GM18858 (cell line): ENCODE results near the gene KLK5.
"Not testable (repeated sequence)": the region's sequence is repeated elsewhere in the genome, so short reads cannot be mapped to it uniquely, and the experiment has no call there.

Source experiments
- ATAC-seq: cut with Tn5 transposase; IDR thresholded peaks from one replicate; pipeline ENCODE4 v1.9.1; 2021; ENCODE audit not compliant: unreplicated experiment

The KLK5 gene

DNA sequence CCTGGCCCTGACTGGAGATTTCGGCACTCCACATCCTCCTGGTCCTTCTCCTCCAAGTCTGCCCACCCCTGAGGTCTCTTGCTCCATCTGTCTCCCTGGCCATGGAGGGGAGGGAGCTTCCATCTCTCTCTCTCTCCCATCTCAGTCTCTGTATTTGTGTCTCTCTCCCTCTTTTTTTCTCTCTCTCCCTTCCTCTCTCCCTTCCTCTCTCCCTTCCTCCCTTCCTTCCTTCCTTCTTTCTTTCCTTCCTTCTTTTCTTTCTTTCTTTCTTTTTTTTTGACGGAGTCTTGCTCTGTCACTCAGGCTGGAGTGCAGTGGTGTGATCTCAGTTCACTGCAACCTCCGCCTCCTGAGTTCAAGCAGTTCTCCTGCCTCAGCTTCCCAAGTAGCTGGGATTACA, 17.0 kb upstream of the KLK5 start:
- ATAC-seq: not testable (repeated sequence)

DNA sequence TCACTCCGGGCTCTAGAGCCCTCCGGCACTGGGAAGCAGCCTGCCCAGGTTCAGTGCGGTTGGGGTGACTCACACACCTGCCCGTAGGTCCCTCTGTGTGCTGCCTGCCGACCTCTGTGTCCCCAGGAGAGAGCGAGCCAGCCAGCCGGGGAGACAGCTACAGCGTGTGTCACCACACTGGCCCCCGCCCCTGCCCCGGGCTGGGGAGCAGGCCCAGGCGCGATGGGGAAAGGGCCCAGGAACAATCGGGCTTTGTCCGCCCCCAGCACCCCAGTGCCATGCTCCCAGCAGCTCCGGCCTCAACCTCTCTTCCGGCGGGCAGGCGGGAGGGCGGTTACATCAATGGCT, 16.5 kb upstream of the KLK5 start, which contains the start of gene KLK6:
Gene KLK6, minus strand, starts transcription at position 179 of the 348 bp plus-strand sequence. CDS start 1,487 bp downstream, outside the sequence.
- no peak for ATAC-seq

DNA sequence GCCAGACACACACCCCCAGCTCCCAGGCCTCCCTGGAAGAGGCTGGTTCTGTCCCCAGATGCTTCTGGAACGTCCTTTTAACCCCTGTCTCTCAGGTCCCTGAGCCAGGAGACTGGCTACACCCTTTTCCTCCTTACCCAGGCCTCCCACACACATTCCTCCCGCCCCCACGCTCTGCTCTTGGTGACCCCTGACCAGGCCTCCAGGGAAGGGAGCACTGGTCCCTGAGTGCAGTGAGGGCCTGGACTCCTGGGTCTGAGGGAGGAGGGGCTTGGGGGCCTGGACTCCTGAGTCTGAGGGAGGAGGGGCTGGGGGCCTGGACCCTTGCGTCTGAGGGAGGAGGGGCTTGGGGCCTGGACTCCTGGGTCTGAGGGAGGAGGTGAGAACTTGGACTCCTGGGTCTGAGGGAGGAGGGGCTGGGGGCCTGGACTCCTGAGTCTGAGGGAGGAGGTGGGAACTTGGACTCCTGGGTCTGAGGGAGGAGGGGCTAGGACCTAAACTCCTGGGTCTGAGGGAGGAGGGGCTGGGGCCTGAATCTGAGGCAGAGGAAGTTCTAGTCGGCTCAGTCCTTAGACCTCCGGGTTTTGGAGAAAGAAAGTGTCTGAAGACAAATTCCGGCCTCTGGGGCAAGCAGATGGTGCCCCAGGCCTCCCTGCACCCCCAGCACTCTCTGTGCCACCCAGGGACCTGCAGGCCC, 16.0 kb upstream of the KLK5 start:
- no peak for ATAC-seq

DNA sequence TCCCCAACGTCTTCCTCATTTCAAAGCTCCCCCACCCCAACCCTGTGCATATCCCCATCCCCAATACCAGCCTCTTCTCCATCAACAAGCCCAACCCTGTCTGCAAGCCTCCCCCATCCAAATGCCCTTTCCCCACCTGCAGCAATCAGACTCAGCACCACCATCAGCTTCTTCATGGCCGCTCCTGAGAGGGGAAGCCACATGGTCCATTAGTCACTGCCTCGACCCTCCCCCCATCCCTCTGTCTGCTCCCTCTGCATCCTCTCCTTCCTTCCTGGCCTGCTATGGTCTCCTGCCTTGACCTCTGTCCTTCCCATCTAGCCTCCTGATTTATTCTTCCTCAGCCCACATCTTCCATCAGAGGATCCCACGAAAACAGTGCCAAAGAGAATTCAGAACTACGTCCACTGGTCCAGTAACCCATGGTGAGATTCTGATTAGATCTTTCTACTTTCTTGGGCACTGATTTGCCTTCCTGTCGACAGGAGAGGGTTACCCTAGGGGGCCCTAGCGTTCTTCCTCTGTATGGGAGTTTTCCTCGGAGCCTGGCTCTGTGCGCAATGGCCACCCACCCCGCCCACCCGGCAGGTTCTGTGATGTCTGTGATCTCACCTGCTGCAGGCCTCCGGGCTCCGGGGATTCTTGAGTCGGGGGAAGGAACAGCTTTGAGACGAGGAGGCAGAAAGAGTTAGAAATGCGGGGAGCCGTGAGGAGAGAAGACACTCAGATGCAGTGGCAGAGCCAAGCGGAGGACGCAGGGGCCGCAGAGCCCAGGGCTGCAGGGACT, 15.3 kb upstream of the KLK5 start:
- no peak for ATAC-seq

DNA sequence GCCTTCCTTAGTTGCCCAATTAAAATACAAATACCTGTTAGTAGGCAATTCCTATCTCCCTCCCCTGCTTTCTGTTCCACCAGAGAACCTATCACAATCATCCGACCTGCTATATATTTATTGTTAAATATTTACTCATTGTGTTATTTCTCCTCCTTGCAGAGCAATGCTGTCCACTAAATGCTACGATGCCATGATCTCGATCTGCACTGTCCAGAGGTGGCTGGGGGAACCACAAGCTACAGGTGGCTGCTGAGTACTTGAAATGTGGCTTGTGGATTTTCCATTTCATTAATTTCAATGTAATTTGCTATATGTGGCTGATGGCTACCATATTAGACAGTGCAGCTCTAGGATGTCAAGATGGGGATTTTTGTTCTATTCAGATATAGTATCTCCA, 11.4 kb upstream of the KLK5 start:
- no peak for ATAC-seq

- ATAC-seq: no peak
Measured at GRCh38 chr19:50963381-50963780, 10.5 kb upstream of the KLK5 start.

- no peak for ATAC-seq
Measured at GRCh38 chr19:50962245-50962644, 9.4 kb upstream of the KLK5 start.

- no peak for ATAC-seq
Measured at GRCh38 chr19:50959731-50960500, 7.1 kb upstream of the KLK5 start.

GRCh38 chr19:50957587-50957986, 4.7 kb upstream of the KLK5 start:
- ATAC-seq: no peak

DNA sequence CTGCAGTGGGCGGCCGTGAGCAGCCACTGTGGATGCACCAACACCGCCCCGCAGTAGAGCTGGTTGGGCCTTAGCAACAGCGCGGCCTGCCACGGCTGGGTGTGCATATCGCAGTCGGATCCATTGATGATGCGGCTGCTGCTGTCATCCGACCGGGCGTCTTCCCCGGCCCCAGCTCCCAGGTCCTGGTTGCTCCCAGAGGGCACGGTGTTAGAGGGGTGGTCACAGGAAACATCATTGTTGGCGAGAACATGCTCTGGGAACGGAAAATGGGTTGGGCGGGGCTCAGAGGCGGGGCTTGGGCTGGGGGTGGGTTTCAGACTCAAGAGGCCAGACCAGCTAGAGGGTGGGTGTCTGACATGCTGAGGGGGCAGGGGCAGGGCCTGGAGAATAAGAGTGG, 3.0 kb downstream of the KLK5 start:
- no peak for ATAC-seq

- ATAC-seq: no peak
Measured at GRCh38 chr19:50947123-50947522, 5.7 kb downstream of the KLK5 start.

- ATAC-seq: no peak
Measured at GRCh38 chr19:50944795-50945194, 8.0 kb downstream of the KLK5 start.

- ATAC-seq: no peak
Measured at GRCh38 chr19:50943074-50943828, 9.6 kb downstream of the KLK5 start.

GRCh38 chr19:50939596-50939995, 13.2 kb downstream of the KLK5 start:
- no peak for ATAC-seq

- no peak for ATAC-seq
Measured at GRCh38 chr19:50933640-50934039, 19.2 kb downstream of the KLK5 start.

DNA sequence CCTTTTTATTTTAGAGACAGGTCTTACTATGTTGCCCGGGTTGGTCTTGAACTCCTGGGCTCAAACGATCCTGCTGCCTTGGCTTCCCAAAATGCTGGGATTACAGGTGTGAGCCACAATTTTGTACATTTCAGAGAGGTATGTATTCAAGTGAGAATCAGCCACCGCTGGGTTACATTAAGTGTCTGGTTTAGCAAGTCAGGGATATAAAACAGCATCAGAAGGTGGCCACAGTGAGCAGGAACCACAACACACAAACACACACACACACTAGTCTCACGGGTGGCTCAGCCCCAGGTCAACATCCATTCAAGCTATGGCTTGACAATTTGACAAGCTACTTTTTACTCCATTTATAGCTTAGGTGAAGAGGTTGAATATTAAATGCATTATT, 20.2 kb downstream of the KLK5 start:
- no peak for ATAC-seq

DNA sequence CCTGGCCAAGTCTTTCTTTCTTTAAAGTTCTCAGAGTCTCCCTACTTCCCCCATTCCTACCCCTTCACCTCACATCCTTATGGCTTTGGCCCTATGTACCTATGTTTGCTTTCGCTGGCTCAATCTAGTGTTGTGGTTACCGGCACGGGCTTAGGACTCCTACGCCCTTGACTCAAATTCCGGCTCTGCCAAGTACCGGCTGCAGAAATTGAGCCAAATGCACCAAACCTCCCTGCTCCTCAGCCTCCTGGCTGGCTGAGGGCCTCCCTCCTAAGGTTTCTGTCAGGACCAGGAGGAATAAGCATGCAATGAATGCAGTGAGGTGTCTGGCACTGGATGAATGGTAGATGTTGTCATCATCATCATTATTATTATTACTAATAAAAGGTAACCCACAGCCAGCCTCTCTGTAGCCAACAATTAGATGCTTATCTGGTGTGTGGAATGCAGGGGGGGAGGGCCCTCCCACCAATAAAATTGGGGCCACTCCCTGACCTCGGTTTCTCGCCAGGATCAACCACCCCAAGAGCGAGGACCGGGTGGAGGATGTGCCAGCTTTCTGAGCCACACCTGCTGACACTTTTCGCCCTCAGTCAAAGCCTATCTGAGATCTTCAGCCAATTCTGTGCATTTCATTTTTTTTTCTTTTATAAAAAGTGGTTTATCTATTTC, 20.7 kb downstream of the KLK5 start:
- no peak for ATAC-seq

- ATAC-seq: no peak
Measured at GRCh38 chr19:50931023-50931422, 21.8 kb downstream of the KLK5 start.

- ATAC-seq: no peak
Measured at GRCh38 chr19:50928831-50929230, 24.0 kb downstream of the KLK5 start.

- ATAC-seq: no peak
Measured at GRCh38 chr19:50926144-50926543, 26.7 kb downstream of the KLK5 start.

DNA sequence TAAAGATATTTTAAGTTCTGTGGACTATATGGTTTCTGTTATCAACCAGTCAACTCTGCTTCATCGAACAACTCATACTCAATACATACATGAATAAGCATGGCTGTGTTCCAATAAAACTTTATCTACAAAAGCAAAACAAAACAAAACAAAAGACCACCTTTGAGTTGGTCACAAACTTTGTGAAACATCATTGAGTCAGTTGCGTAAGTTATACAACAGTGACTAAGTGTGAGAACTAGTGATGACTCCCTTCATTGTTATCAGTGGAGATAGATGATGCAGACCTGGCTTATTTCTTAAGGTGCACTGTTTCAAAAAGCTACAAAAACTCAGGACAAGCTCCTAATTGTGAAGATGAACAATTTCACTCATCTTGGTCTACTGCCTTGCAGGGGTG, 27.1 kb downstream of the KLK5 start:
- no peak for ATAC-seq
